ENCODE data around the gene LRRC8D. TPM values are rescaled to one million over a fixed set of nuclear protein-coding genes. Genes with fewer than 3 reads are reported as not detected.

Gene LRRC8D
- total RNA-seq, 1 donor from 2014 or later = 17.0 TPM

DNA sequence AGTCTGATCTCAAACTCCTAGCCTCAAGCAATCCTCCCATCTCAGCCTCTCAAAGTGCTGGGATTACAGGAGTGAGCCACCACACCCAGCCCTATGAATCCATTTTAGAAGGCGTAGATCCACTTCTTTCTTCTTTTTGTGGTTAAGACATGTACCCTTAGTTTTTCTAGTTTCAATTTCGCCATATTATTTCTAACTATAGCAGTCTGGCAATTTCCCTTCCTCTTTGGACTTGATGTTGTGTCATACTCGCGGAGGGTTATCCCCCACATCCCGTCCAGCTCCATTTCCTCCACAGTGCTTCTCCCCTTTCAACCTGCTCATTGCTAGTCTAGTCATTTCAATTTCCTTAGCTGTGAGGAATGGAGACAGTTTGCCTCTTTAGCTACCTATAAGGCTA, 5.2 kb upstream of the LRRC8D start:
- DNase-seq = no peak
- intact Hi-C loops (cut with DNase I) = no loop called here
- Histone ChIP-seq H3K9me3 (no peaks in the 10 kb centered on the region), H3K4me3 (no peak overlapping the region), H3K4me1 (no peaks in the 10 kb centered on the region), H3K27me3 (no peaks in the 10 kb centered on the region), H3K27ac (no peak overlapping the region), H3K36me3 (no peaks in the 10 kb centered on the region)
- ATAC-seq = peak; percentile 74
- no peak for TF ChIP-seq CTCF (IDR thresholded peaks at IDR 0.05)

GRCh38 chr1:89816366-89816765, 4.5 kb upstream of the LRRC8D start:
- no peaks in the 10 kb centered on the region for H3K27me3 ChIP-seq
- no peaks in the 10 kb centered on the region for H3K36me3 ChIP-seq
- no peak for TF ChIP-seq CTCF (IDR thresholded peaks at IDR 0.05)
- ATAC-seq = no peak
- H3K4me3 ChIP-seq = no peak overlapping the region
- intact Hi-C loops (cut with DNase I) = no loop called here
- no peaks in the 10 kb centered on the region for H3K9me3 ChIP-seq
- DNase-seq = no peak
- H3K27ac ChIP-seq = no peak overlapping the region
- H3K4me1 ChIP-seq = no peaks in the 10 kb centered on the region

GRCh38 chr1:89821322-89822108, 683 bp downstream of the LRRC8D start:
- no peaks in the 10 kb centered on the region for H3K36me3 ChIP-seq
- peak; percentile 82 for DNase-seq
- peaks cover 23% of the 10 kb centered on the region for H3K4me1 ChIP-seq
- intact Hi-C loops (cut with DNase I) = no loop called here
- TF ChIP-seq CTCF (IDR thresholded peaks at IDR 0.05) = no peak
- no peaks in the 10 kb centered on the region for H3K9me3 ChIP-seq
- no peaks in the 10 kb centered on the region for H3K27me3 ChIP-seq
- H3K4me3 ChIP-seq = peak overlapping the region; percentile 79
- peak; percentile 69 for ATAC-seq
- peak overlapping the region; percentile 83 for H3K27ac ChIP-seq

- peak overlapping the region; percentile 83 for H3K27ac ChIP-seq
- no peaks in the 10 kb centered on the region for H3K9me3 ChIP-seq
- DNase-seq = no peak
- no peaks in the 10 kb centered on the region for H3K27me3 ChIP-seq
- H3K4me3 ChIP-seq = peak overlapping the region; percentile 79
- H3K4me1 ChIP-seq = peaks cover 23% of the 10 kb centered on the region
- TF ChIP-seq CTCF (IDR thresholded peaks at IDR 0.05) = no peak
- no peak for ATAC-seq
- intact Hi-C loops (cut with DNase I) = no loop called here
- no peaks in the 10 kb centered on the region for H3K36me3 ChIP-seq
These were observed 1.5 kb downstream of the LRRC8D start for GRCh38 chr1:89822109-89822962.

DNA sequence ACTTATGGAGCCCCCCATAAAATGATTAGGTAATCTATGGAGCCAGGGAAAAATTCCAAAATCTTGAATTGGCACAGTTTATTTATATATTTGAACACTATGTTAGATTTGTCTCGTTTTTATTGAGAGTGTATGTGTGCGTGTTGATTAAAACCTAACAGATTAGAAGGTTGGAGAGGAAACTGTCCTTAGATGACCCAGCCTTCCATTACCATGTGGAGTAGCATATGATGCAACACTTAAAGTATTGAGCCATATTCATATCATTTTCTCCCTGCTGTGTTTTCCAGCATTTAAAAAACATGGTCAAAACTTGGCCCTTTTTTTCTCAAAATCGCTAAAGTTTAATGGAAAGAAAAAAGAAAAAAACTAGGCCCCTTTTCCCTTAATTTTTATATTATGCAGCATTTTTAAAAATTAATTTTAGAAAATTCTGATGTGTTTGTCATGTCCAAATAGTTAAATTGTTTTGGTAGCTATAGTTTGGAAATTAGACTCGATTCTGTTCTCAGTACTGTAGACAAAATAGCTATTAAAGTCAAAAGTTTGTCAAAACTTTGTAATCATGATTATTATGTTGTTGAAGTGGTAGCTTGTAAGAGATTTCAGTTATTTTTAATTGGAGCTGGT, 2.3 kb downstream of the LRRC8D start:
- DNase-seq = no peak
- intact Hi-C loops (cut with DNase I) = no loop called here
- Histone ChIP-seq H3K9me3 (no peaks in the 10 kb centered on the region), H3K4me1 (peaks cover 23% of the 10 kb centered on the region), H3K27me3 (no peaks in the 10 kb centered on the region), H3K27ac (no peak overlapping the region), H3K36me3 (no peaks in the 10 kb centered on the region), H3K4me3 (no peak overlapping the region)
- no peak for ATAC-seq
- TF ChIP-seq CTCF (IDR thresholded peaks at IDR 0.05) = no peak

Measured in upper lobe of right lung (tissue), 1 donor.